GM21447 (cell line): Measurements from ENCODE around the gene SLAMF6.

ENCODE experiments used
- ATAC-seq: cut with Tn5 transposase; IDR thresholded peaks from one replicate; pipeline ENCODE4 v1.9.1; 2021; ENCODE audit not compliant: unreplicated experiment

Gene SLAMF6

DNA sequence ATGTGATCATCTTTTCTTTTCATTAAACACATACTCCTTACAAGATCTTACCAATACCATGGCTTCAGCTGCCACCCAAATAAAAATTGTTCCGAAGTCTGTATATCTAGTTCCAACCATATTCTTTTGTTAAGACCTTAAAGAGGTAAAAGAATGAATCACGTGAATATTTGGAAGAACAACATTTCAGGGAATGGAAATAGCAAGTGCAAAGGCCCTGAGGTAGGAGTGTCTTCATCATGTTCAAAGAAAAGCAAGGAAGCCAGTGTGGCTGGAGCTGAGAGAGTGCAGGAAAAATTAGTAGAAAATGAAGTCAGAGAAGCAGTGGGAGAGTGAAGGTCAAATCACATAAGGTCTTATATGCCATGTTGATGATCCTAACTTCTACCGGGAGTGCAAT, 50.9 kb downstream of the SLAMF6 start:
- no peak for ATAC-seq

GRCh38 chr1:160471253-160471652, 51.8 kb downstream of the SLAMF6 start:
- ATAC-seq: no peak

DNA sequence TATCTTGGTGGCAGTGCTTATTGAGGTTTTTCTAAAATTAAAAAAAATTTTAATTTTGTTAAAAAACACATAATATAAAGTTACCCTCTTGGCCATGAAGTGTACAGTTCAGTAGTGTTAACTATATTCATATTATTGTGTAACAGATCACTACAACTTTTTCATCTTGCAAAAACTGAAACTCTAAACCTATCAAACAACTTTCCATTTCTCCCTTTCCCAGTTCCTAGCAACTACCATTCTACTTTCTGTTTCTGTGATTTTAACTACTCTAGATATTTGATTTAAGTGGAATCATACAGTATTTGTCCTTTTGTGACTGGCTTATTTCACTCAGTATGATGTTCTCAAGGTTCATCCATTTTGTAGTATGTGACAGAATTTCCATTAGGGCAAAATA, 55.5 kb downstream of the SLAMF6 start:
- no peak for ATAC-seq

DNA sequence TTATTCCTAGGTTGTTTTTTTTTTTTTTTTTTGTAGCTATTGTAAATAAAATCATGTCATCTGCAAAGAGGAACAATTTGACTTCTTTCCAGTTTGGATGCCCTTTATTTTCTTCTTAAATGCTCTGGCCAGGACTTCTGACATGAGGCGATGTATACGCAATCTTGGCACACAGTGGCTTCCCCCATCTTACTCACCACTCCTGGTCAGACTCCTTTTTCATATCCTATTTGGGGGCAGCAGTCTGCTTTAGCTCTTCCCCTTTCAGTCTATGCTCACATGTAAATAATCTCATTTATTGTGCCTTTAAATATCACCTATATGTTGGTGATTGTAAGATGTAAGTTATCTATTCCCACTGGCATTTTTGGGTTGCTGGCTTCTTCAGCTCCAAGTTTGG, 56.1 kb downstream of the SLAMF6 start:
- no peak for ATAC-seq

DNA sequence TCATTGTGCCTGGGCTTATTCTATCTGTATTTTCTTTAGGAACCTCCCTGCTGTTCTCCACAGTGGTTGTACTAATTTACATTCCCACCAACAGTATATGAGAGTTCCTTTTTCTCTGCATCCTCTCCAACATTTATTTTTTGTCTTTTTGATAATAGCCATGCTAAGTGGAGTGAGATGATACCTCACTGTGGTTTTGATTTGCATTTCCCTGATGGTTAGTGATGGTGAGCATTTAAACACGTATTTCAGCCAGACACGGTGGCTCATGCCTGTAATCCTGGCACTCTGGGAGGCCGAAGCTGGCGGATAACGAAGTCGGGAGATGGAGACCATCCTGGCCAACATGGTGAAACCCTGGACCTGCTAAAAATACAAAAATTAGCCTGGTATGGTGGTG, 57.9 kb downstream of the SLAMF6 start:
- no peak for ATAC-seq

DNA sequence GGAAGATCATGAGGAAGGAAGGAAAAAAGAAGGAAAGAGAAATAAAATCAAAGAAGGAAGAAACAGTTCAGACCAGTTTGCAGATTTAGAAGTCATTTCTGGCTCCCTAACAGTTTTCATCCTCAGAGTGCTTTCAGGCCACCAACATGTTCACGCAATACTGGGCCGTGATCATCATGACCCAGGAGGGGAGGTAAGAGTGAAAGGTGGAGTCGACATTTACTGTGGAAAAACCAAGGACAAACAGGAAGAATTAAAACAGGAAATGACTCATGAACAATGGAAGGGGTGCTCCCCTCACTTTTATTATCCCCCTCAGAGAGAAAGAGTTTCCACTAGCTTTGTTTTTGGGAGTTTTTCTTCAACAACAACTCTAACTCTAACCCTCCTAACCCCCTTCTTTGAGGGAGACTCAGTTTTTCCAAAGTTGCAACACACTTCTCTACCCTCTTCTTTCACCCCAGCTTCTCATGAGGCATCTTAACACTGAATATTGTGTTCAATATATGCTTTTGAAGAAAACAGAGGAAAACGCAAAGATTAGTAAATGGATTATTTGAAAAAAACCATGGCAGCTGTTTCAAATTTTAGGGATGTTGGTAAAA, 62.3 kb downstream of the SLAMF6 start:
- ATAC-seq: no peak

DNA sequence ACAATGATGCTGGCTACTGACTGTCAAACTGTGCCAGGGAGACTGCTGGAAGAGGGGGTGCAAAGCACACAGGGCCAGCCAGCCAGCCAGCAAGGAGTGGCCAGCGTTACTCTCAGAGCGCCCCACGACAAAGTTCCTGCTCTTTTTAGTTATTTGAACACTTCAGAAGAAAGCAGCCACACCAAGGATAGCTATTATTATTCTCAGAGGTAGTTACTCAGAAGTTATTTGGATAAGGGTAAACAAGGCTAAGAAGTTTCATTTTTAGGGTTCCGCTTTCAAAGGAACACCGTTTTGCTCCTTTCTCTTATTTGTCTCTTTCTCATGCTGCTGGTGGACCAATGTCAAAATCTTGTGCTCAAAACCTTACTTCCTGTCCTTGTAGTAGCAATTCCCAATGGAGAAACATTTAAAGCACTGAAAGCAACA, 62.8 kb downstream of the SLAMF6 start:
- peak; percentile 44 for ATAC-seq

DNA sequence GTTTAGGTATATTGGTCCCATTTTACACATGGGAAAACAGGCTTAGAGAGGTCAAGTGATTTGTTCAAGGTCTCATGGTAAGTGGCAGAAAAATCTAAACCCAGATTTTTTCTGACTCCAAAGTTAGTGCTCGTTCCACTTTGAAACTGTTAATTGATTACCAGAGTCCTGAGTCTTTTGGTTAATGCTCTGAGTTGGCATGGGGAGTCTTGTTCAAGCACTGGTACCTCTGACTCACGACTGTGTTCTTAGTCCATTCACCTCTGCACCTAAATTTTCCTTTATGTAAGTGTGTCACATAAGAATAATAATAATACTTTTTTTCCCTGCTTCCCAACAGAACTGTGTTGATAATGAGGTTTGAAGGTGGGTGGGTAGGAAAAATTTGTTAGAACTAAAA, 63.4 kb downstream of the SLAMF6 start:
- ATAC-seq: no peak

DNA sequence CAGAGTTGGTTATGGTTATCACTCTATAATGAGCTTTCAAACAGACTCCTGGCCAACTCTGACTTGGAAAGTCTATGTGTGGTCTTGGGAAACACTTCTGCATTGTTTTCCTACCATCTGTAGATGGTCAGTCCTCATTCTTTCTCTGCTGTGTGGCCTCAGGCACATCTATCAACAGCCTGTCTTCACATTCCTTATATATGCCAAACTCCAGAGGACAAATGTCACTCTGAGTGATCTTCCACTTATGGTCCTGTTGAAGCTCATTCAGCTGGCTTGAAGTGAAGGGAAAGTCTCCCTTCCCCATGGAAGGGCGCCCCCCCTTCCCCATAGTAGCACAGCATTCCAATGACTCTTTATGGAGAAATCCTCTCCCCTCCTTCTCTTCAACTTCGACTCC, 64.0 kb downstream of the SLAMF6 start:
- no peak for ATAC-seq

DNA sequence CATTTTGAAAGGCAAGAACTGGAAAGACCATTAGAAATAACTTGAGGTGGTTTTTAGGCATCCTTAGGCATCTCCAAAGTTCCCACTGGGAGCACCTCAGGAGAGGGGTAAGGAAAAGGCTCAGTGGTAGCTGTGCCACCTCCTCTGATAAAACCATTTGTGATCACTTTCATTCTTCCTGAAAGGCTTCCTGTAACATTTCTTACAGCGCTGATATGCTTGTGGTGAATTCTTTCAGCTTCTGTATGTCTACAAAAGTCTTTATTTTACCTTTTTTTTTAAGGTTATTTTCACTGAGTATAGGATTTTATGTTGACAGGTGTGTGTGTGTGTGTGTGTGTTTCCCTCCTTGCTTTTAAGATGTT, 67.9 kb downstream of the SLAMF6 start:
- ATAC-seq: no peak

DNA sequence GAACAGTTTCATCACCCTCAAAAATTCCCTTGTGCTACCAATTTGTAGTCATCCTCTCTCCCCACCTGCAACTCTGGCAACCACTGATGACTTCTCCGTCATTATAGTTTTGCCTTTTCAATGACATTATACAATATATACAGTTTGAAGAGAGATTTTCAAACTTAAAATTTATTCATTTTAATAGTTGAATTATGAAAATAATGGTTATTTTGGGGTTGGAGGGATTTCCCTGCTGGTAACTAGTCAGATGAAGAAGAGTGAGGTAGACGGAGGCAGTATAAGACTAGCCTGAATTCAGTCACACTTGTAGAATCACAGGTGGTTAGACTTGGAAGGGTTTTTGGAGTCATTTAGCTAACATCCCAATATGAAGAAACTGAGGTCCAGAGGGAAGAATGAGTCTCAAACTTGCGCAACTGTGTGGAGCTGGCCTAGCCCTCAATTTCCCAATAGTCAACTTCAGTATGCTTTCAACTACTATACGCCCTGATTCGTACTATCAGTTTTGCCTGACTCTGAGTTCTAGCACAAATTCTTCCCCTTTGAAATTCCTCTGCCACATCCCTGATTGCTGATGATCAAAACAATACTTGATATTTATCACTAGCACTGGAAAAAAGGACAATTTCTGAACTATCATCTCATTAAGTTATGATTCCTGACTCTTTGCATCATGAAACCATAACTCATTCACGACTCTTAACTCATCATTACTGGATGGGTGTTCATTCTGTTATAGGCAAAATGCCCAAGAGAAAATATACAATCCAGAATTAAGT, 68.5 kb downstream of the SLAMF6 start:
- no peak for ATAC-seq

GRCh38 chr1:160453443-160453842, 69.6 kb downstream of the SLAMF6 start:
- ATAC-seq: peak; percentile 31

GRCh38 chr1:160451859-160452232, 71.2 kb downstream of the SLAMF6 start:
- peak; percentile 33 for ATAC-seq

DNA sequence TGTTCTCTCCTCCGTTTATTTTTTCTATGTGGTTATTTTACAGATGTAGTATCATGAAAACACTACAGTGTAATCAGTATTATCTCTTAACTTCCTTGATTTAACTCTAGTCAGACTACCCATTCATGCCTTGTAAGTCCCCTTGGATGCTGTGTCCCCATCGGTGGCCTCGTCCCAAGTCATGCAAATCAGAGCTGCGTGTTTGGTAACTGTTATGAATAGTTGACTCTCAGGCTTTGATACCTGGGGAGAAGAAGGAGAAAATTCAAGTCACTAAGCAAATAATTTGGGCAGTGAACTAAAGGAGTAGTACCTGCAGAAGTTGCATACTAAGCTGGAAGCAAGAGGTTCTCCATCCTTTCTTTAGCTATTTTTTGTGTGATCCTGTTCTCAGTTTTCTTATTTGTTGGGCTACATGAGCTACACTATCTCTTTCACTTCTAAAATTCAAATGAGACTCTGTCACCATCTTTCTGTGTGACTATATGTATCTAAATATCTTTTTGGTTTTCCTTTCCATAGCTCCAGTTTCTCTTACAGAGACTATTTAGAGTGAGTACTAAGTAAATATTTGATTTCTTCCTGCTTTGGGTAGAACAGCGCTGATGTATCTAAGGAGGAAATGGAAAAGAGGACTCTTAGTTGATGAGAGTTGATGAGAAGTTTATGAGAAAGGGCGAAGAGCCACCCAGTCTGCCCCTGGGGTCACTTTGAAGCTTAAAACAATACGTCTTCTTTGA, 71.8 kb downstream of the SLAMF6 start:
- ATAC-seq: peak; percentile 46

DNA sequence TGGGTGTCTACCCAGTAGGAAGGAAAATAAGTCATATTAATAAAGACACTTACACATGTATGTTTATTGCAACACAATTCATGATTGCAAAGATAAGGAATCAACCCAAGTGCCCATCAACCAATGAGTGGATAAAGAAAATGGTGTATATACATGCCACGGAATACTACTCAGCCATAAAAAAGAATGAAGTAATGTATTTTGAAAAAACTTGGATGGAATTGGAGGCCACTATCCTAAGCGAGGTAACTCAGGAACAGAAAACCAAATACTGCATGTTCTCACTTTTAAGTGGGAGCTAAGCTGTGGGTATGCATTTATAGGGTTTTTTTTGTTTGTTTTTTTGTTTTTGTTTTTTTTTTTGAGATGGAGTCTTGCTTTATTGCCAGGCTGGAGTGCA, 73.6 kb downstream of the SLAMF6 start:
- no peak for ATAC-seq

- no peak for ATAC-seq
Observed at GRCh38 chr1:160446945-160447600, 76.0 kb downstream of the SLAMF6 start.

DNA sequence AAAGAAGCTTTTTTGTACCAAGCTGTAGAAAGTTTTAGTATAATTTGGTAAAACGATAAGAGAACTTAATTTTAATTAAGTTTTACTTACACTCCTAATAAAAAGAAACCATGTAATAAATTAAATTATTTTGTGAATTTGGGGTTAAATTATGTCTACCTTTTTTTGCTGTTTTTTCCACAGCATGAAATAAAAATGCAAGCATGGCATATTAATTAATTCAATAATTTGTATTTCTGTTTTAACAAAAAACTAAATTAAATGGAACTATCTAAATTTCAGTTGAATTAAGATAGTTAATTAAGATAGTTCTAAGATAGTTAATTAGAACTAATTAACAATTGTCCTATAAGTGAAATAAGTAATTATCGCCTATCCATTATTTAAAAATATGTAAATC, 83.3 kb downstream of the SLAMF6 start:
- ATAC-seq: no peak

DNA sequence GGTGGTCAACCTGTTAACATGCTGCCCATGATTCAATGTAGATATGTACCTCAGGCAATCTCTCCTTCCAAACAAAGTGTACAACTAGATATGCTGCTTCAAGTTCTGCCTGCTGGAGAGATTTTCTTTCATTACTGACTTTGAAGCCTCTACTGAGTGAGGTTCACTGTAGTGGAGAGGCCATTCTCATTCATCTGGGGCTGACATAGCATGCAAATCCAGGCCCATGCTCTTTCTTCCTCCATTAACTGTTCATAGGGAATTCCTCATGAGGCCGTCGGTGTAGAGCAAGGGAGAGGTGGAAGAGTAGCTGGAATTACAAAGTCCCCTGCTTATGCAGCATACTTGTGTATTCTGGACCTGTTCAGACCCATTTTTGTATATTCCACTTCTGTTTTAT, 84.1 kb downstream of the SLAMF6 start:
- ATAC-seq: no peak

GRCh38 chr1:160438317-160438918, 84.6 kb downstream of the SLAMF6 start:
- ATAC-seq: no peak

DNA sequence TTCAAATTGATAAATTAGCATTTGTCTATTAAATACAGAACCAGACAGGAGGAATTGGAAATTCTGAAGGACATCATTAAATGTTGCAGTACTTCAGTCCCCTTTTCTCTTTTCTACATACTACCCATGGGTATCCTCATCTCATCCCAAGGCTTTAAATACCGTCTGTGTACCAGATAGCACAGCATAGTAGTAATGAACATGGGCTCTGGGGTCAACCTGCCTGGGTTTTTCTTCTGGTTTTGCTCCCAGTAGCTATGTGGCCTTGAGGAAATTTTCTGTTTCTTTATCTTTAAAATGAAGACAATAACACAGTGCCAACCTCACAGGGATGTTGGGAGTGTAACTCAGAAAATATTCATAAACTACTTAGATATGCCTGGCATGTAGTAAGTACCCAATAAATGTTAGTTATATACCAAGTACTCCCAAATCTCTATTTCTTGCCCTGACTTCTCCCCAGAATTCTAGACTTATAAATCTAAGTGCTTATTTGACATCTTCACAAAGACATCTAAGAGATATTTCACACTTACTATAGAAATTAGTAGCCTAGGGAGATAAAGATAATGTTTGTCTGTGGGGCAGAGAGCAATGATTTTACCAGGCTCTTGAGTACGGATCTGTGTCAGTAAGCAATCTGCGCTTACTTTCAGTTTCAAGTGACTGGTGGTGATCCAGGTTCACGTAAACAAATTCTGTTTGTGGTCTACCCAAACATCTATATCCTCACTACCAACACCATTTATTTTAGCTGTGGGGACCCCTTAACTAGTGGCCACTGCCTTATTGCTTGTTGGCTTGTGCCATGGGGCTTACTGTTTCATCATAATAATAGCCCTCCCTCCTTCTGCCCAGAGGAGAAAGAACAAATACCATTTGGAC, 85.4 kb downstream of the SLAMF6 start:
- peak; percentile 81 for ATAC-seq
